Measurements from ENCODE around the gene POLR3E.

GRCh38 chr16:22307838-22308237, 10.6 kb downstream of the POLR3E start:
- TF ChIP-seq POLR2A (IDR thresholded peaks at IDR 0.05) (no peak), CTCF (IDR thresholded peaks at IDR 0.05) (no peak)
